Subcutaneous adipose tissue (tissue), 4 donors: ENCODE results near the gene GLT8D1. TPM values are rescaled to one million over a fixed set of nuclear protein-coding genes. Genes with fewer than 3 reads are reported as not detected.

ENCODE experiments used
- CTCF ChIP-seq: fragments of 450-650 bp; IDR thresholded peaks from one replicate; pipeline ENCODE4 v1.5.1; 2016; ENCODE audit warnings: low read depth, mild to moderate bottlenecking, control low read depth, antibody characterized with exemption, moderate library complexity
- total RNA-seq, 4 donors: library from RNA; depleted of rRNA; stranded (reverse); fragments of >200 nt; gene quantifications; one replicate each; pipeline ENCODE4 v1.1.0, GENCODE V29; 2016

The GLT8D1 gene
- total RNA-seq, 4 donors from 2014 or later = 35.2 to 53.9 (median 46.2) TPM

- TF ChIP-seq CTCF = no peak
These were observed 16.1 kb upstream of the GLT8D1 start for GRCh38 chr3:52721730-52722008.

GRCh38 chr3:52721002-52721729, 15.6 kb upstream of the GLT8D1 start:
- no peak for TF ChIP-seq CTCF

- no peak for TF ChIP-seq CTCF
These were observed 14.0 kb upstream of the GLT8D1 start for GRCh38 chr3:52719618-52720017.

DNA sequence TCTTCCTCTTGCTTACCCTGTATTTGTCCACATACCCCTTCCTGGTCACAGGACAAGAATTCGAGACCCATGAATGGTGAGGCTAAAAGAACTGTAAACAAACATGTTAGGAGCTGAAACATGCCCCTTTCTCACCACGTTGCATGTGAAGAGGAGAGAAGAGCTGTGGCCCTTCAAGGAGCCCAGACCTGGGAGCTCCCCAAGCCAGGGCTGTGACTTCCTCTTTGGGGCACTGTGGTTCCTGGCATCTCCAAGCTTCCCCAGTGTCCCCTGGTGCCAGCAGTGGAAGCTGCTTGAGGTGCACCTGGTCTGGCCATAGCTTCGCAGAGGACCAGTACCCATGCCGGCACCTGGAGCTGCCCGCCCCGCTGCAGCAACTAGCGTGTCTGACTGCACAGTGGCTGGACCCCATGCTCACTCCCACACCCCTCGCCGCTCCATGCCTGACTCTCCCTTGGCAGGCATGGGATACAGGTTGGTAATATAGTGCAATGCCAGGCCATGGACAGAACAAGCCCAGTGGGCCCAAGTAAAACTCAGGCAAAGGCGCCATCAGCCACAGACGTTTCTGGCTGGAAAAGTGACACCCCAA, 10.2 kb upstream of the GLT8D1 start:
- TF ChIP-seq CTCF = no peak

- TF ChIP-seq CTCF = no peak
These were observed 9.0 kb upstream of the GLT8D1 start for GRCh38 chr3:52714335-52715302.

DNA sequence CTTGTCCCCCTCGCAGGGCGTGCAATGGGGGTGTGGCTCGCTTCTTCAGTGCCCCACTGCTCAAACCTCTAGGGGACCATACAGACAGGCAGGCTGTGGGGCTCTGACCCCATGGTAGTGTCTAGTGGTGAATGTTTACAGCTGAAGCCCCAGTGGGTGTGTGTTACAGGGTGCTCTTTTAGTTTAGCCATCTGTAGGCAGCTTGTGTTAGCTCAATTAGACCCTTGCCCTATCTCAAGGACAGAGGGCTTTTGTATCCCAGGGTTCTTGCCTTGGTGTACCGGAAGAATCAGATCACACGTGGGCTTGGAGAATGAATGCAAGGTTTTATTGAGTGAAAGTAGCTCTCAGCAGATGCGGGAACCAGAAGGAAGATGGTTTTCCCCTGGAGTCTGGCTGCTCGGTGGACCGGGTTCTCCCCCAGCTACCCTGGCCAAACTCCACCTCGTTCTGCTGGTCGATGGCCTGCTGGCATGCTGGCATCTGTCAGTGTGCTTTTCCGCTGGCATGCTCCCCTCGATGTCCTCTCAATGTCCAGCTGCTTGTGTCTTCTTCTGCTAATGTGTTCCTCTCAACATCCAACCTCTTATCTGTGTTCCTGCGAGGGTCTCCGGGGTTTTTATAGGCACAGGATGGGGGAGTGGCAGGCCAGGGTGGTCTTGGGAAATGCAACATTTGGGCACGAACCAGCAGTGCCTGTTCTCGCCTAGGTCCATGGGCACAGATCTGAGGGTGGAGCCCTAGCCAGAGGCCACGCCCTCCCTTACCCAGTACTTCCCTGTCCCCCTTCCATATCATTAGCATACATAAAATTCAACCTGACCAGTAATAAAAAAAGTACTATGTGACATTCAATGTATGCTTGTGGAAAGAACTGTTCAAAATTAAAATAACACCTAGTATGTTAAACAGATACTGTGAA, 7.0 kb upstream of the GLT8D1 start:
- TF ChIP-seq CTCF = no peak
